HEK293 (cell line): ENCODE results near the gene PSMG2.

Source experiments
- CTCF ChIA-PET: fragments of 350-600 bp; formaldehyde crosslinking; extraction: SDS; loops from one replicate; lab custom pipeline; 2021; ENCODE audit warnings: antibody characterized with exemption; lab: Yijun Ruan, JAX
- POLR2A ChIA-PET: fragments of 300-600 bp; formaldehyde crosslinking; extraction: SDS; loops from one replicate; lab custom pipeline; 2020; ENCODE audit warnings: antibody characterized with exemption, inconsistent platforms; lab: Yijun Ruan, JAX
- H3K27ac ChIP-seq: fragments of 200-500 bp; sonication (Bioruptor generic); 2 replicates; pipeline ENCODE4 v1.5.1; 2014; ENCODE audit warnings: low read depth, low read length, control low read depth, inconsistent platforms; ENCODE audit errors: extremely low read depth
- H3K36me3 ChIP-seq, 2 experiments: fragments of 200-500 bp in 1 of 2; sonication (Bioruptor generic) in 1 of 2; 1 replicate in 1 of 2; 2 replicates in 1 of 2; pipeline ENCODE4 v1.5.1; 2014 to 2017; ENCODE audit warnings: inconsistent platforms in 2 of 2, low read length in 2 of 2; ENCODE audit not compliant: control insufficient read depth in 2 of 2, insufficient read depth in 1 of 2
- H3K4me1 ChIP-seq: fragments of 200-500 bp; sonication (Bioruptor generic); 2 replicates; pipeline ENCODE4 v1.5.1; 2014; ENCODE audit warnings: mild to moderate bottlenecking, low read length, inconsistent platforms; ENCODE audit not compliant: control insufficient read depth, insufficient read depth
- H3K4me3 ChIP-seq: 2 replicates; pipeline ENCODE4 v1.5.1; 2011; ENCODE audit warnings: low read depth, mild to moderate bottlenecking, control low read depth, low read length, moderate library complexity
- H3K9me3 ChIP-seq: fragments of 200-500 bp; sonication (Bioruptor generic); 2 replicates; pipeline ENCODE4 v1.5.1; 2014; ENCODE audit warnings: low read depth, low read length, inconsistent platforms; ENCODE audit not compliant: control insufficient read depth, insufficient read depth
- GFI1B ChIP-seq: fragments of 450-650 bp; formaldehyde crosslinking; IDR thresholded peaks from 2 replicates; pipeline ENCODE4 v1.5.1; 2016; ENCODE audit warnings: missing biosample characterization, missing genetic modification characterization
- GLI2 ChIP-seq: fragments of 450-650 bp; formaldehyde crosslinking; IDR thresholded peaks from 2 replicates; pipeline ENCODE4; 2017; ENCODE audit warnings: missing biosample characterization, missing genetic modification characterization, low read depth, borderline replicate concordance
- KLF9 ChIP-seq: fragments of 450-650 bp; formaldehyde crosslinking; IDR thresholded peaks from 2 replicates; pipeline ENCODE4 v1.5.1; 2016; ENCODE audit warnings: missing biosample characterization, missing genetic modification characterization, low read depth
- SCRT1 ChIP-seq: fragments of 450-650 bp; formaldehyde crosslinking; IDR thresholded peaks from 2 replicates; pipeline ENCODE4 v1.5.1; 2016; ENCODE audit warnings: missing biosample characterization, missing genetic modification characterization, borderline replicate concordance
- ZBTB17 ChIP-seq: fragments of 450-650 bp; formaldehyde crosslinking; IDR thresholded peaks from 2 replicates; pipeline ENCODE4 v1.5.1; 2016; ENCODE audit warnings: missing biosample characterization, missing genetic modification characterization
- ZBTB20 ChIP-seq: fragments of 450-650 bp; formaldehyde crosslinking; IDR thresholded peaks from 2 replicates; pipeline ENCODE4 v1.5.1; 2016; ENCODE audit warnings: missing biosample characterization, missing genetic modification characterization
- ZBTB21 ChIP-seq: fragments of 450-650 bp; formaldehyde crosslinking; IDR thresholded peaks from 2 replicates; pipeline ENCODE4 v1.5.1; 2017; ENCODE audit warnings: missing biosample characterization, missing genetic modification characterization
- ZIC2 ChIP-seq: fragments of 450-650 bp; formaldehyde crosslinking; IDR thresholded peaks from 2 replicates; pipeline ENCODE4 v1.5.1; 2016; ENCODE audit warnings: missing biosample characterization, missing genetic modification characterization
- ZNF175 ChIP-seq: fragments of 450-650 bp; formaldehyde crosslinking; IDR thresholded peaks from 2 replicates; pipeline ENCODE4 v1.5.1; 2016; ENCODE audit warnings: missing biosample characterization, missing genetic modification characterization
- ZNF19 ChIP-seq: fragments of 450-650 bp; formaldehyde crosslinking; IDR thresholded peaks from 2 replicates; pipeline ENCODE4; 2016; ENCODE audit warnings: missing biosample characterization, missing genetic modification characterization, low read depth
- ZNF2 ChIP-seq: fragments of 450-650 bp; formaldehyde crosslinking; IDR thresholded peaks from 2 replicates; pipeline ENCODE4 v1.5.1; 2016; ENCODE audit warnings: missing biosample characterization, missing genetic modification characterization
- ZNF223 ChIP-seq: fragments of 450-650 bp; formaldehyde crosslinking; IDR thresholded peaks from 2 replicates; pipeline ENCODE4 v1.5.1; 2016; ENCODE audit warnings: missing biosample characterization, missing genetic modification characterization
- ZNF248 ChIP-seq: fragments of 450-650 bp; formaldehyde crosslinking; IDR thresholded peaks from 2 replicates; pipeline ENCODE4 v1.5.1; 2017; ENCODE audit warnings: missing biosample characterization, missing genetic modification characterization
- ZNF423 ChIP-seq: fragments of 450-650 bp; formaldehyde crosslinking; IDR thresholded peaks from 2 replicates; pipeline ENCODE4 v1.5.1; 2016; ENCODE audit warnings: missing biosample characterization, missing genetic modification characterization
- ZNF514 ChIP-seq: fragments of 450-650 bp; formaldehyde crosslinking; IDR thresholded peaks from 2 replicates; pipeline ENCODE4 v1.5.1; 2016; ENCODE audit warnings: missing biosample characterization, missing genetic modification characterization
- ZNF624 ChIP-seq: fragments of 450-650 bp; formaldehyde crosslinking; IDR thresholded peaks from 2 replicates; pipeline ENCODE4 v1.5.1; 2017; ENCODE audit warnings: missing biosample characterization, missing genetic modification characterization
- ZNF707 ChIP-seq: fragments of 450-650 bp; formaldehyde crosslinking; IDR thresholded peaks from 2 replicates; pipeline ENCODE4 v1.5.1; 2016; ENCODE audit warnings: missing biosample characterization, missing genetic modification characterization
- TF ChIP-seq, protein P1 (sequence below): sonication (generic); formaldehyde crosslinking; IDR thresholded peaks from 2 replicates; pipeline ENCODE4 v1.8.1; 2022; ENCODE audit warnings: mild to moderate bottlenecking, moderate library complexity, missing genetic modification reagents
- TF ChIP-seq, protein P2 (sequence below): fragments of 450-650 bp; formaldehyde crosslinking; IDR thresholded peaks from 2 replicates; pipeline ENCODE4 v1.5.1; 2016; ENCODE audit warnings: missing biosample characterization, missing genetic modification characterization
- TF ChIP-seq, protein P3 (sequence below): fragments of 450-650 bp; formaldehyde crosslinking; optimal IDR thresholded peaks from 2 replicates; pipeline ENCODE3; 2016; ENCODE audit warnings: missing biosample characterization, mild to moderate bottlenecking, missing genetic modification characterization
- TF ChIP-seq, protein P4 (sequence below): fragments of 450-650 bp; formaldehyde crosslinking; IDR thresholded peaks from 2 replicates; pipeline ENCODE4 v1.5.1; 2016; ENCODE audit warnings: missing biosample characterization, missing genetic modification characterization
- TF ChIP-seq, protein P5 (sequence below): IDR thresholded peaks from 2 replicates; pipeline ENCODE4 v1.6.1; 2011; ENCODE audit warnings: mild to moderate bottlenecking, low read depth, low read length, borderline replicate concordance
- TF ChIP-seq, protein P6 (sequence below): fragments of 450-650 bp; formaldehyde crosslinking; IDR thresholded peaks from 2 replicates; pipeline ENCODE4 v1.5.1; 2017; ENCODE audit warnings: missing biosample characterization, missing genetic modification characterization
- TF ChIP-seq, protein P7 (sequence below): fragments of 450-650 bp; formaldehyde crosslinking; IDR thresholded peaks from 2 replicates; pipeline ENCODE4 v1.5.1; 2017; ENCODE audit warnings: missing biosample characterization, mild to moderate bottlenecking, missing genetic modification characterization, moderate library complexity

PSMG2 gene

DNA sequence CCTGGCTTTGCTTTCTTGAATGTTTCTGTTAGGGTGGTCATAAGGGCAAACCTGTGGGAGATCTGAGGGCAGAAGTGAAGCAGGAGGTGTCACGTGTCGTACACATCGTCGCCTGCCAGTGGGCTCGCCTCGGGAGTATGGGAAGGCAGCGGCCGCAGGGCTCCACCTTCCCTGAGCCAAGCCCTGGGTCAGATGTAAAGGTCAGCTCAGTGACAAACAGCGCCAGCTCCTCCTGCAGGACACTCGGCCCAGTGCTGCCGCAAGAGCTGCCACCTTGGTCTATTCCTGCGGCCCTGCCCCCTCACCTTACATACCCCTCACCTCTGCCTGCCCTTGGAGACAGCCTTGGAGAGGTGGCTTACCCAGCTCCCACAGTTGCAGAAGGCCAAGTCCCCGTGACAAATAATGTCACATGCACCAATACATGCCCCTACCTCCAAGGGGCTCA, 64.2 kb downstream of the PSMG2 start:
- no peaks in the 10 kb centered on the region for H3K36me3 ChIP-seq
- H3K9me3 ChIP-seq, result no peaks in the 10 kb centered on the region
- no peak overlapping the region for H3K4me3 ChIP-seq
- H3K4me1 ChIP-seq, result no peaks in the 10 kb centered on the region
- TF ChIP-seq, protein P1, sequence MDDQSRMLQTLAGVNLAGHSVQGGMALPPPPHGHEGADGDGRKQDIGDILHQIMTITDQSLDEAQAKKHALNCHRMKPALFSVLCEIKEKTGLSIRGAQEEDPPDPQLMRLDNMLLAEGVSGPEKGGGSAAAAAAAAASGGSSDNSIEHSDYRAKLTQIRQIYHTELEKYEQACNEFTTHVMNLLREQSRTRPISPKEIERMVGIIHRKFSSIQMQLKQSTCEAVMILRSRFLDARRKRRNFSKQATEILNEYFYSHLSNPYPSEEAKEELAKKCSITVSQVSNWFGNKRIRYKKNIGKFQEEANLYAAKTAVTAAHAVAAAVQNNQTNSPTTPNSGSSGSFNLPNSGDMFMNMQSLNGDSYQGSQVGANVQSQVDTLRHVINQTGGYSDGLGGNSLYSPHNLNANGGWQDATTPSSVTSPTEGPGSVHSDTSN (CRISPR knock-in tag), result no peak
- TF ChIP-seq, protein P2, sequence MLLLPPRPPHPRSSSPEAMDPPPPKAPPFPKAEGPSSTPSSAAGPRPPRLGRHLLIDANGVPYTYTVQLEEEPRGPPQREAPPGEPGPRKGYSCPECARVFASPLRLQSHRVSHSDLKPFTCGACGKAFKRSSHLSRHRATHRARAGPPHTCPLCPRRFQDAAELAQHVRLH, result no peak
- no peak for TF ChIP-seq ZBTB20 (tag by site-specific recombination)
- TF ChIP-seq ZNF624 (tag by site-specific recombination), result no peak
- ChIA-PET POLR2A (no interaction called here), CTCF (no interaction called here)
- H3K27ac ChIP-seq, result no peak overlapping the region

DNA sequence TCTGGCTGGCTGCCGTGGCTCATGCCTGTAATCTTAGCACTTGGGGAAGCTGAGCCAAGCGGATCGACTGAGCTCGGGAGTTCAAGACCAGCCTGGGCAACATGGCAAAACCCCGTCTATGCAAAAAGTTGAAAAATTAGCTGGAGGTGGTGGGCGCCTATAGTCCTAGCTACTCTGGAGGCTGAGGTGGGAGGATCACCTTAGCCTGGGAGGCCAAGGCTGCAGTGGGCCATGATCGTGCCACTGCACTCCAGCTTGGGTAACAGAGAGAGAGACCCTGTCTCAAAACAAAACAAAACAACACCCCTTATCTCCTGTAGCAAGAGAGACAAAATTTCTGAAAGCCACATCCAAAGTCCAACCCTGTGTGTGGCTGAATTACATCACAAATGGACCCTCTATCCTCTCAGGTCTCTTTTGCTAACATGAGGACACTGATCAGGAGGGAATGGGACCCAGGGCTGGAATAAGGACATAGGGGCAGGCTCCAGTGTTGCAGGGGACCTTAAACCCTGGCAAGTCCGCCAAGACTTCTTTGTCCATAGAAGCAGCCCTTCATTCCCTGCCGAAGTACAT, 64.8 kb downstream of the PSMG2 start:
- POLR2A ChIA-PET, result no interaction called here
- Histone ChIP-seq H3K4me1 (no peaks in the 10 kb centered on the region), H3K4me3 (no peak overlapping the region)
- TF ChIP-seq, protein P3, sequence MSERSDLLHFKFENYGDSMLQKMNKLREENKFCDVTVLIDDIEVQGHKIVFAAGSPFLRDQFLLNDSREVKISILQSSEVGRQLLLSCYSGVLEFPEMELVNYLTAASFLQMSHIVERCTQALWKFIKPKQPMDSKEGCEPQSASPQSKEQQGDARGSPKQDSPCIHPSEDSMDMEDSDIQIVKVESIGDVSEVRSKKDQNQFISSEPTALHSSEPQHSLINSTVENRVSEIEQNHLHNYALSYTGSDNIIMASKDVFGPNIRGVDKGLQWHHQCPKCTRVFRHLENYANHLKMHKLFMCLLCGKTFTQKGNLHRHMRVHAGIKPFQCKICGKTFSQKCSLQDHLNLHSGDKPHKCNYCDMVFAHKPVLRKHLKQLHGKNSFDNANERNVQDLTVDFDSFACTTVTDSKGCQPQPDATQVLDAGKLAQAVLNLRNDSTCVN (tag by site-specific recombination), result no peak
- TF ChIP-seq ZBTB17 (tag by site-specific recombination), result no peak
- TF ChIP-seq, protein P4, sequence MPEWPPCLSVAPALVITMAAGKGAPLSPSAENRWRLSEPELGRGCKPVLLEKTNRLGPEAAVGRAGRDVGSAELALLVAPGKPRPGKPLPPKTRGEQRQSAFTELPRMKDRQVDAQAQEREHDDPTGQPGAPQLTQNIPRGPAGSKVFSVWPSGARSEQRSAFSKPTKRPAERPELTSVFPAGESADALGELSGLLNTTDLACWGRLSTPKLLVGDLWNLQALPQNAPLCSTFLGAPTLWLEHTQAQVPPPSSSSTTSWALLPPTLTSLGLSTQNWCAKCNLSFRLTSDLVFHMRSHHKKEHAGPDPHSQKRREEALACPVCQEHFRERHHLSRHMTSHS (tag by site-specific recombination), result no peak
- TF ChIP-seq ZNF2 (tag by site-specific recombination), result no peak
- TF ChIP-seq KLF9 (tag by site-specific recombination), result no peak
- no peak for TF ChIP-seq ZBTB21 (tag by site-specific recombination)
- TF ChIP-seq ZNF514, result no peak
- TF ChIP-seq ZNF707, result no peak
- TF ChIP-seq GFI1B (tag by site-specific recombination), result no peak
- TF ChIP-seq, protein P5, sequence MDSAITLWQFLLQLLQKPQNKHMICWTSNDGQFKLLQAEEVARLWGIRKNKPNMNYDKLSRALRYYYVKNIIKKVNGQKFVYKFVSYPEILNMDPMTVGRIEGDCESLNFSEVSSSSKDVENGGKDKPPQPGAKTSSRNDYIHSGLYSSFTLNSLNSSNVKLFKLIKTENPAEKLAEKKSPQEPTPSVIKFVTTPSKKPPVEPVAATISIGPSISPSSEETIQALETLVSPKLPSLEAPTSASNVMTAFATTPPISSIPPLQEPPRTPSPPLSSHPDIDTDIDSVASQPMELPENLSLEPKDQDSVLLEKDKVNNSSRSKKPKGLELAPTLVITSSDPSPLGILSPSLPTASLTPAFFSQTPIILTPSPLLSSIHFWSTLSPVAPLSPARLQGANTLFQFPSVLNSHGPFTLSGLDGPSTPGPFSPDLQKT, result no peak
- TF ChIP-seq ZNF223 (tag by site-specific recombination), result no peak
- no peak for TF ChIP-seq GLI2
- TF ChIP-seq SCRT1 (tag by site-specific recombination), result no peak
- TF ChIP-seq ZIC2 (tag by site-specific recombination), result no peak
- TF ChIP-seq, all 188 proteins: peak for 0
- CTCF ChIA-PET, result interaction anchor here (1.2 kb wide), 1 partner anchor 167 kb away, joined by 3 read pairs; no protein-coding TSS in a partner anchor
- H3K36me3 ChIP-seq, result no peaks in the 10 kb centered on the region
- H3K27ac ChIP-seq, result no peak overlapping the region
- no peaks in the 10 kb centered on the region for H3K9me3 ChIP-seq

DNA sequence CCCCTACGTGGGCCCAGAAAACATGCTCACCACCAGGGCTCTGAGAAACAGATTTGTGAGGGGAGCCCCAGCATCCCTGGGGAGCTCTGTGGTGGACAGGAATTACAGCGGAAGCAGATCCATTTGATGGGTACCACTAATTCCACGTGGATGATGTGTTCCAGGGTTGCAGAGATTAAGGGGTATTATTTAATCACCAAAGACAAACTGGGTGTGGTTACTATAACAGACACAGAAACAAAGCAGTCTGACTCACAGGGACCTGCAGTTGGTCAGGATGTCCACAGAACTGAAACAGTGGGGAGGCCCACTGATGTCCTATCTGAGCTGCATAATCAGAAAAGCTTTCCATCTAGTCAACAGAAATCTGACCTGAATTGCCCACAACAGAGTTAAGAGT, 65.8 kb downstream of the PSMG2 start:
- Histone ChIP-seq H3K9me3 (no peaks in the 10 kb centered on the region), H3K4me3 (no peak overlapping the region), H3K36me3 (no peaks in the 10 kb centered on the region), H3K27ac (no peak overlapping the region), H3K4me1 (no peaks in the 10 kb centered on the region)
- ChIA-PET POLR2A (interaction anchor here (0.6 kb wide), 1 partner anchor 67 kb away, joined by 3 read pairs; no protein-coding TSS in a partner anchor), CTCF (interaction anchor here (1.2 kb wide), 1 partner anchor 166 kb away, joined by 3 read pairs; no protein-coding TSS in a partner anchor)
- TF ChIP-seq ZNF624 (tag by site-specific recombination) (no peak), ZNF248 (no peak), ZNF423 (tag by site-specific recombination) (no peak), ZNF19 (tag by site-specific recombination) (no peak), ZNF175 (tag by site-specific recombination) (no peak)
- TF ChIP-seq, protein P6, sequence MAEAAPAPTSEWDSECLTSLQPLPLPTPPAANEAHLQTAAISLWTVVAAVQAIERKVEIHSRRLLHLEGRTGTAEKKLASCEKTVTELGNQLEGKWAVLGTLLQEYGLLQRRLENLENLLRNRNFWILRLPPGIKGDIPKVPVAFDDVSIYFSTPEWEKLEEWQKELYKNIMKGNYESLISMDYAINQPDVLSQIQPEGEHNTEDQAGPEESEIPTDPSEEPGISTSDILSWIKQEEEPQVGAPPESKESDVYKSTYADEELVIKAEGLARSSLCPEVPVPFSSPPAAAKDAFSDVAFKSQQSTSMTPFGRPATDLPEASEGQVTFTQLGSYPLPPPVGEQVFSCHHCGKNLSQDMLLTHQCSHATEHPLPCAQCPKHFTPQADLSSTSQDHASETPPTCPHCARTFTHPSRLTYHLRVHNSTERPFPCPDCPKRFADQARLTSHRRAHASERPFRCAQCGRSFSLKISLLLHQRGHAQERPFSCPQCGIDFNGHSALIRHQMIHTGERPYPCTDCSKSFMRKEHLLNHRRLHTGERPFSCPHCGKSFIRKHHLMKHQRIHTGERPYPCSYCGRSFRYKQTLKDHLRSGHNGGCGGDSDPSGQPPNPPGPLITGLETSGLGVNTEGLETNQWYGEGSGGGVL, result no peak
- TF ChIP-seq, protein P7, sequence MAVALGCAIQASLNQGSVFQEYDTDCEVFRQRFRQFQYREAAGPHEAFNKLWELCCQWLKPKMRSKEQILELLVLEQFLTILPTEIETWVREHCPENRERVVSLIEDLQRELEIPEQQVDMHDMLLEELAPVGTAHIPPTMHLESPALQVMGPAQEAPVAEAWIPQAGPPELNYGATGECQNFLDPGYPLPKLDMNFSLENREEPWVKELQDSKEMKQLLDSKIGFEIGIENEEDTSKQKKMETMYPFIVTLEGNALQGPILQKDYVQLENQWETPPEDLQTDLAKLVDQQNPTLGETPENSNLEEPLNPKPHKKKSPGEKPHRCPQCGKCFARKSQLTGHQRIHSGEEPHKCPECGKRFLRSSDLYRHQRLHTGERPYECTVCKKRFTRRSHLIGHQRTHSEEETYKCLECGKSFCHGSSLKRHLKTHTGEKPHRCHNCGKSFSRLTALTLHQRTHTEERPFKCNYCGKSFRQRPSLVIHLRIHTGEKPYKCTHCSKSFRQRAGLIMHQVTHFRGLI (tag by site-specific recombination), result no peak
